Uterus (tissue), 4 donors: ENCODE measurements around the gene CD151. TPM values are rescaled to one million over a fixed set of nuclear protein-coding genes. Genes with fewer than 3 reads are reported as not detected.

ENCODE experiments used
- DNase-seq, 2 donors: peaks; one replicate each; pipeline ENCODE4 v3.0.0-alpha.2; 2019 to 2020
- H3K27ac ChIP-seq, 2 donors: fragments of 200-600 bp; sonication (generic); 1 replicate in 1 of 2; 2 replicates in 1 of 2; pipeline ENCODE4 v1.5.1; 2016 to 2018
- H3K27me3 ChIP-seq, 2 donors: fragments of 200-600 bp; sonication (generic); one replicate each; pipeline ENCODE4 v1.5.1; 2018 to 2019; ENCODE audit warnings: control low read depth in 1 of 2
- H3K36me3 ChIP-seq, 2 donors: fragments of 200-600 bp; sonication (generic); one replicate each; pipeline ENCODE4 v1.5.1; 2019; ENCODE audit warnings: control low read depth in 1 of 2
- H3K4me1 ChIP-seq, 2 donors: fragments of 200-600 bp; sonication (generic); one replicate each; pipeline ENCODE4 v1.5.1; 2018 to 2019; ENCODE audit warnings: control low read depth in 1 of 2
- H3K4me3 ChIP-seq, 2 donors: fragments of 200-600 bp; sonication (generic); 1 replicate in 1 of 2; 2 replicates in 1 of 2; pipeline ENCODE4 v1.5.1; 2018 to 2019; ENCODE audit warnings: mild to moderate bottlenecking in 1 of 2
- H3K9me3 ChIP-seq, 2 donors: fragments of 200-600 bp; sonication (generic); one replicate each; pipeline ENCODE4 v1.5.1; 2019; ENCODE audit warnings: control low read depth in 1 of 2
- POLR2A ChIP-seq, 2 donors: fragments of 450-650 bp; IDR thresholded peaks; one replicate each; pipeline ENCODE4 v1.6.1; 2016; ENCODE audit warnings: antibody characterized with exemption in 2 of 2, mild to moderate bottlenecking in 1 of 2, moderate library complexity in 1 of 2
- intact Hi-C: fragments of 100-400 bp; cut with DNase I; formaldehyde crosslinking; loops from one replicate; pipeline ENCODE4 v1.15.1; 2023; ENCODE audit warnings: low total_unique reads
- total RNA-seq, 4 donors: library from RNA; depleted of rRNA in 3 of 4; stranded (reverse); fragments of >200 nt in 3 of 4; gene quantifications; one replicate each; pipeline versions ENCODE4 v1.1.0 to v1.2.4, GENCODE V29; 2014 to 2023
- TF ChIP-seq, protein P1 (sequence below), 4 experiments: fragments of 200-600 bp in 2 of 4; fragments of 450-650 bp in 2 of 4; sonication (generic) in 2 of 4; IDR thresholded peaks; one replicate each; pipeline ENCODE4 v1.5.1; 2016 to 2019; ENCODE audit warnings: antibody characterized with exemption in 4 of 4, mild to moderate bottlenecking in 2 of 4, moderate library complexity in 1 of 4
- donor health status: DM: yes; HTN: yes; CAD: no.

CD151 gene
- total RNA-seq, 4 donors from 2014 or later: 76.8 to 382 (median 259) TPM

DNA sequence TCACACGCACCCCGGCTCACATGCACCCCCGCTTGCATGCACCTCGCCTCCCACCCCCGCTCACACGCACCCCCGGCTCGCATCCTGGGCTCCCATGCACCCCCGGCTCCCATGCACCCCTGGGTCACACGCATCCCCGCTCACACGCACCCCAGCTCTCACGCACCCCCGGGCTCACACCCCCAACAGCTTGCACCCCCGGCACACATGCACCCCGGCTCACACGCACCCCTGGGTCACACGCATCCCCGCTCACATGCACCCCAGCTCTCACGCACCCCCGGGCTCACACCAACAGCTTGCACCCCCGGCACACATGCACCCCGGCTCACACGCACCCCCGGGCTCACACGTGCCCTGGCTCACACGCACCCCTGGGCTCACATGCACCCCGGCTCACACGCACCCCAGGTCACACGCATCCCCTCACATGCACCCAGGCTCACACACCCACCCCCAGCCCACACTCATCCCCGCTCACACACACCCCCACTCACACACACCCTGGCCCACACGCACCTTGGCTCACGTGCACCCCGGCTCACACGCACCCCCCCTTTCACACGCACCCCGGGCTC, 26.1 kb downstream of the CD151 start:
- no peak for TF ChIP-seq POLR2A (IDR thresholded peaks at IDR 0.05)
- TF ChIP-seq, protein P1, sequence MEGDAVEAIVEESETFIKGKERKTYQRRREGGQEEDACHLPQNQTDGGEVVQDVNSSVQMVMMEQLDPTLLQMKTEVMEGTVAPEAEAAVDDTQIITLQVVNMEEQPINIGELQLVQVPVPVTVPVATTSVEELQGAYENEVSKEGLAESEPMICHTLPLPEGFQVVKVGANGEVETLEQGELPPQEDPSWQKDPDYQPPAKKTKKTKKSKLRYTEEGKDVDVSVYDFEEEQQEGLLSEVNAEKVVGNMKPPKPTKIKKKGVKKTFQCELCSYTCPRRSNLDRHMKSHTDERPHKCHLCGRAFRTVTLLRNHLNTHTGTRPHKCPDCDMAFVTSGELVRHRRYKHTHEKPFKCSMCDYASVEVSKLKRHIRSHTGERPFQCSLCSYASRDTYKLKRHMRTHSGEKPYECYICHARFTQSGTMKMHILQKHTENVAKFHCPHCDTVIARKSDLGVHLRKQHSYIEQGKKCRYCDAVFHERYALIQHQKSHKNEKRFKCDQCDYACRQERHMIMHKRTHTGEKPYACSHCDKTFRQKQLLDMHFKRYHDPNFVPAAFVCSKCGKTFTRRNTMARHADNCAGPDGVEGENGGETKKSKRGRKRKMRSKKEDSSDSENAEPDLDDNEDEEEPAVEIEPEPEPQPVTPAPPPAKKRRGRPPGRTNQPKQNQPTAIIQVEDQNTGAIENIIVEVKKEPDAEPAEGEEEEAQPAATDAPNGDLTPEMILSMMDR (IDR thresholded peaks at IDR 0.05): no peak
- Histone ChIP-seq H3K4me3 (no peak overlapping the region), H3K4me1 (no peaks in the 10 kb centered on the region), H3K36me3 (no peaks in the 10 kb centered on the region), H3K27ac (no peak overlapping the region), H3K27me3 (no peaks in the 10 kb centered on the region), H3K9me3 (no peaks in the 10 kb centered on the region)
- intact Hi-C loops: no loop called here
- DNase-seq: no peak

DNA sequence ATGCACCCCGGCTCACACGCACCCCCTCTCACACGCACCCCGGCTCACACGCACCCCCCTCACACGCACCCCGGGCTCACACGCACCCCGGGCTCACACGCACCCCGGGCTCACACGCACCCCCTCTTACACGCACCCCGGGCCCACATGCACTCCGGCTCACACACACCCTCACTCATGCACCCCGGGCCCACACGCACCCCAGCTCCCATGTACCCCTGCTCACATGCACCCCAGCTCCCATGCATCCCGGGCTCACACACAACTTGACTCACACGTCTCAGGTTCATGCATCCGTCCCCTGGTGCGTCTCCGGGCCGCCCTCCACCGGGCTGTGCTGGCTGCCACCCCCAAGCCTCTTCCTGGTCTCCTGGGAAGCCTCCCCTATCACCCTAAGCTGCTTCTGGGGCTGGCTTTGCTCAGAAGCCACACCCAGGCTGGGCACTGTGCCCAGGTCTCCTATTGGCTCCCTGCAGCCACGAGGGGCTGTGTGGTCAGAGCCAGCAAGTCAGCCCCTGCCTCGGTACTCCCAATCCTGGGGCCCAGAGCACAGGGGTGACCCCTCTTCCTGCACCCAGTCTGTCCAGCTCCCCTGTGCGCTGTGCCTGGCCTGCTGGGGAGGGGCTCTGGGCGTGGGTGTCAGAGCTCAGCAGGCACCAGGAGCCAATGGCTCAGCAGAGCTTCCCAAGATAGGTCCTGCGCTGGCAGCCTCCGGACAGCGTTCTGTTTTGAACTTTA, 26.8 kb downstream of the CD151 start:
- Histone ChIP-seq H3K4me1 (no peaks in the 10 kb centered on the region), H3K4me3 (no peak overlapping the region), H3K9me3 (no peaks in the 10 kb centered on the region), H3K27ac (peak overlapping the region in 1 of 2 donors; percentile 41), H3K36me3 (no peaks in the 10 kb centered on the region), H3K27me3 (no peaks in the 10 kb centered on the region)
- TF ChIP-seq, protein P1 (IDR thresholded peaks at IDR 0.05): no peak
- no peak for TF ChIP-seq POLR2A (IDR thresholded peaks at IDR 0.05)
- intact Hi-C loops: no loop called here
- DNase-seq: peak; percentile 79 to 86

DNA sequence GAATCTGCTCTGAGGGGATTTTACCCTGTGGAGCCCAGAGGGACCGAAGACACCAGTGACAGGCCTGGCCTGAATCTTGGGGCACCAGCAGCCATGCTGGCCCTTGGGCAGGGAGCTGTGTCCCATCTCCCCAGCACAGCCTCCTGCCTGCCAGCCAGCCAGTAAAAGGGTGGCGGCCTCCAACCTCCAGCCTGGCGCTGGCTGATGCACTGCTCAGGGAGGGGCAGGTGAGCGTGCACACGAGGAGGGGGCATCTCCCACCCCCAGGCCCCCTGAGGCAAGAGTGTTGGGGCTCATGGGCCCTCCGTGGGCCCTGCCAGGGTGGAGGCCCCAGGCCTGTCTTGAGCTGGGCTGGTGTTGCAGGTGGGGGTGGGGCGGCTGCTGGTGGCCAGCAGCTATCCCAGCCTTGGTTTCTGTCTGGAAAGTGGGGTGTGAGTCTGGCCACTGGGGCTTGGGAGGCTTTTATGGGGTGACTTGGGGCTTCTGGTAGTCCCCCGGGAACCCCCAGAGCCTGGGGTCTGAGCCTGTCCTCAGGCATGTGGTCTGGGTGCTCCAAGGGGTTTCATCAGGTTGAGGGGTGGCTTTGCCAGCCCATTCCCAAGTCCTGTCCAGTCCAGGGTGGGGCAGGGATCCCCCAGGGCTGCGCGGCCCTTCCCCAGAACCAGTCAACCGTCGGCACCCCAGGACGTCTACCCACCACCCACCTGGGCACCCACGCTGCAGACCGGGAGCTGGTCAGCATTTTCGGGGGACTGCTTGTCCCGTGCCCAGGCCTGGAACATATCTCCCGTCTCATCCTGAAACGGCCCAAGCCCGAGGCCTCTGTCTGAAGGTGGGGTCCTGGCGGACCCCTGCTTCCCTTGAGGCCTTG, 27.7 kb downstream of the CD151 start:
- H3K27me3 ChIP-seq: no peaks in the 10 kb centered on the region
- H3K9me3 ChIP-seq: no peaks in the 10 kb centered on the region
- no peaks in the 10 kb centered on the region for H3K36me3 ChIP-seq
- intact Hi-C loops: no loop called here
- peak overlapping the region in 1 of 2 donors; percentile 41 for H3K27ac ChIP-seq
- DNase-seq: no peak
- H3K4me1 ChIP-seq: no peaks in the 10 kb centered on the region
- H3K4me3 ChIP-seq: no peak overlapping the region
- TF ChIP-seq, protein P1 (IDR thresholded peaks at IDR 0.05): no peak
- TF ChIP-seq POLR2A (IDR thresholded peaks at IDR 0.05): no peak

GRCh38 chr11:861105-861479, 28.3 kb downstream of the CD151 start:
- TF ChIP-seq POLR2A (IDR thresholded peaks at IDR 0.05): no peak
- TF ChIP-seq, protein P1 (IDR thresholded peaks at IDR 0.05): no peak
- Histone ChIP-seq H3K27me3 (no peaks in the 10 kb centered on the region), H3K4me1 (no peaks in the 10 kb centered on the region), H3K36me3 (no peaks in the 10 kb centered on the region), H3K9me3 (no peaks in the 10 kb centered on the region), H3K4me3 (no peak overlapping the region), H3K27ac (no peak overlapping the region)
- DNase-seq: no peak
- intact Hi-C loops: no loop called here
